ENCODE data around the gene MTERF4. TPM values are rescaled to one million over a fixed set of nuclear protein-coding genes. Genes with fewer than 3 reads are reported as not detected.

MTERF4 gene
- total and polyA plus RNA-seq, 2 of the 13 experiments (the other 11 are each of a cell fraction or from before 2014, with no cell fraction given), result 50.5 to 59.8 TPM

DNA sequence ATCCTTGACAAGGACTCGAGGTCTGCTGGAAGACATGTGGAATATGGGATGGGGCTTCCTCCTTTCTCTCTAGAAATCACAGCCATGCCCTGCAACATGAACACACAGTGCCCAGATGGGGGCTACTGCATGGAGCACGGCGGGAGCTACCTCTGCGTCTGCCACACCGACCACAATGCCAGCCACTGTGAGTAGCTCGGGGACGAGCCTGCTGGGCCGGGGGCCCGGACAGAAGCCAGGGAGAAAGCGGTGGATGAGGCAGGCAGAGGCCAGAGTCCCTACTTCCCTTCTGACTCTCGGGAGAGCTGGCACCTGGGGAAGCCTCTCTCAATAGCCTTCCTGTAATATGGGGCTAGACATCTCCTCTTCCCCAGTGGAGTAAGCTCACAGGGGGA, 53.1 kb downstream of the MTERF4 start:
- 56% methylated on average over 4 of the region's 11 CpGs for WGBS (ENCODE audit: low lambda C conversion rate)
- H3K9me3 ChIP-seq (ENCODE audit: low read length), result no peaks in the 10 kb centered on the region; the same call in 1 of the 2 replicates
- H3K4me3 ChIP-seq (replicated peaks in 1 of 3; ENCODE audit: insufficient read depth in 1 of 3, low read depth in 2 of 3, low read length in 3 of 3), result no peak overlapping the region
- H3K27ac ChIP-seq (ENCODE audit: extremely low read length, insufficient read depth, low read length), result no peak overlapping the region
- POLR2A ChIA-PET, result no interaction called here
- no peaks in the 10 kb centered on the region for H3K4me1 ChIP-seq (ENCODE audit: insufficient read depth, low read length)
- no peak; the same call in 2 of the 3 replicates for ATAC-seq
- CTCF ChIA-PET (ENCODE audit: low intra/inter-chr PET ratio, low total read pairs), result no interaction called here
- H2AFZ ChIP-seq (ENCODE audit: low read length), result no peak overlapping the region
- no peak for FAIRE-seq
- H3K9ac ChIP-seq (ENCODE audit: insufficient read depth, low read depth, low read length), result no peak overlapping the region
- no TSS peak for BruUV-seq (replicated peaks)
- in situ Hi-C loops (cut with HindIII; ENCODE audit: extremely low pct_ligation_motif_present, low pct_unique_long_range_greater_than_20kb), result no loop called here
- H3K79me2 ChIP-seq (ENCODE audit: insufficient read depth, low read length), result no peaks in the 10 kb centered on the region
- H3K36me3 ChIP-seq (replicated peaks in 1 of 2; ENCODE audit: control insufficient read depth in 1 of 2, insufficient read depth in 2 of 2, low read length in 2 of 2), result no peaks in the 10 kb centered on the region
- no peak for DNase-seq (ENCODE audit: low spot score)
- no peaks in the 10 kb centered on the region for H3K27me3 ChIP-seq (ENCODE audit: control insufficient read depth in 1 of 2, insufficient read depth in 2 of 2, low read length in 2 of 2)
- intact Hi-C loops (cut with micrococcal nuclease; ENCODE audit: unreplicated experiment), result no loop called here
- H4K20me1 ChIP-seq (ENCODE audit: insufficient read depth, low read length), result no peaks in the 10 kb centered on the region
- no peak for TF ChIP-seq ESRRA (CRISPR knock-in tag; IDR thresholded peaks at IDR 0.05; ENCODE audit: low read depth)
- TF ChIP-seq, protein P1, sequence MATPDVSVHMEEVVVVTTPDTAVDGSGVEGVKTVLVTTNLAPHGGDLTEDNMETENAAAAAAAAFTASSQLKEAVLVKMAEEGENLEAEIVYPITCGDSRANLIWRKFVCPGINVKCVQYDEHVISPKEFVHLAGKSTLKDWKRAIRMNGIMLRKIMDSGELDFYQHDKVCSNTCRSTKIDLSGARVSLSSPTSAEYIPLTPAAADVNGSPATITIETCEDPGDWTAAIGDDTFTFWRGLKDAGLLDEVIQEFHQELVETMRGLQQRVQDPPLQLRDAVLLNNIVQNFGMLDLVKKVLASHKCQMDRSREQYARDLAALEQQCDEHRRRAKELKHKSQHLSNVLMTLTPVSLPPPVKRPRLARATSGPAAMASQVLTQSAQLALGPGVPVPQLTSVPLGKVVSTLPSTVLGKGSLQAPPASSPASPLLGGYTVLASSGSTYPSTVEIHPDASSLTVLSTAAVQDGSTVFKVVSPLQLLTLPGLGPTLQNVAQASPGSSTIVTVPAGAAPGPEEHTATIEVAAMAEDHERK (CRISPR knock-in tag; IDR thresholded peaks at IDR 0.05; ENCODE audit: low read depth), result no peak
- TF ChIP-seq CREB1 (IDR thresholded peaks at IDR 0.05), result no peak
- TF ChIP-seq CREB1 (CRISPR knock-in tag; IDR thresholded peaks at IDR 0.05), result no peak
- no peak overlapping the region for H3K4me2 ChIP-seq (ENCODE audit: low read depth, low read length)

DNA sequence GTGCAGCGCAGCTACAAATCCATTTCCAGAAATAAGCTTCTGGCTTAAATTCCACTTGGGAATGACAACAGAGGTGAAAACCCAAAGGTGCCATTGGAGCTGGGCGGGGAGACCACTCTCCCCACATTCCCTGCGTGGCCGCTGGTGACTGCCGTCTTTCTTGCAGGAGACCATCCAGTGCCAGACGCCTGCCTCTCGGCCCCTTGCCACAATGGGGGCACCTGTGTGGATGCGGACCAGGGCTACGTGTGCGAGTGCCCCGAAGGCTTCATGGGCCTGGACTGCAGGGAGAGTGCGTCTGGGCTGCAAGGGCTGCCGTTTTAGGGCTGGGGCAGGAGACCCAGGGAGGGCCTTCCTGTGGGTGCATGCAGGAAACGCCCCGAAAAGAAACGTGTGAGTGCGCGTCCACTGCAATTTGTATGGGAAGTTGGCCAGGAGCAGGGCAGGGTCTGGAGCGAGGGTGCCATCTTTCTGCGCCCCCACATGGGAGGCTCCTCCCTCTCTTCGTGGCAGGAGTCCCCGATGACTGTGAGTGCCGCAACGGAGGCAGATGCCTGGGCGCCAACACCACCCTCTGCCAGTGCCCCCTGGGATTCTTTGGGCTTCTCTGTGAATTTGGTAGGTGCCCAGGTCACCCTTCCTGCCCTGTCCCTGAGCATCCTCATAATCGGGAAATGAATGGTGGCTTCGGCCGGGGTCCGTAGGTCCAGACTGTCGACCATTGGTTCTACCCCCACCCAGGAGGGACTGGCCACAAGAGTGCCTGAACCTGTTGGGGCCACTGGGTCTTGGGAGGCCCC, 53.7 kb downstream of the MTERF4 start:
- intact Hi-C loops (cut with micrococcal nuclease; ENCODE audit: unreplicated experiment), result no loop called here
- no peak overlapping the region for H3K4me3 ChIP-seq (replicated peaks in 1 of 3; ENCODE audit: insufficient read depth in 1 of 3, low read depth in 2 of 3, low read length in 3 of 3)
- 77% methylated on average over 25 of the region's 30 CpGs for WGBS (ENCODE audit: low lambda C conversion rate)
- CTCF ChIA-PET (ENCODE audit: low intra/inter-chr PET ratio, low total read pairs), result no interaction called here
- ATAC-seq, result no peak
- BruUV-seq (replicated peaks), result no TSS peak
- no peaks in the 10 kb centered on the region for H3K36me3 ChIP-seq (replicated peaks in 1 of 2; ENCODE audit: control insufficient read depth in 1 of 2, insufficient read depth in 2 of 2, low read length in 2 of 2)
- in situ Hi-C loops (cut with HindIII; ENCODE audit: extremely low pct_ligation_motif_present, low pct_unique_long_range_greater_than_20kb), result no loop called here
- TF ChIP-seq, protein P2, sequence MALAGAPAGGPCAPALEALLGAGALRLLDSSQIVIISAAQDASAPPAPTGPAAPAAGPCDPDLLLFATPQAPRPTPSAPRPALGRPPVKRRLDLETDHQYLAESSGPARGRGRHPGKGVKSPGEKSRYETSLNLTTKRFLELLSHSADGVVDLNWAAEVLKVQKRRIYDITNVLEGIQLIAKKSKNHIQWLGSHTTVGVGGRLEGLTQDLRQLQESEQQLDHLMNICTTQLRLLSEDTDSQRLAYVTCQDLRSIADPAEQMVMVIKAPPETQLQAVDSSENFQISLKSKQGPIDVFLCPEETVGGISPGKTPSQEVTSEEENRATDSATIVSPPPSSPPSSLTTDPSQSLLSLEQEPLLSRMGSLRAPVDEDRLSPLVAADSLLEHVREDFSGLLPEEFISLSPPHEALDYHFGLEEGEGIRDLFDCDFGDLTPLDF (CRISPR knock-in tag; IDR thresholded peaks at IDR 0.05), result no peak
- H3K27ac ChIP-seq (ENCODE audit: extremely low read length, insufficient read depth, low read length), result no peak overlapping the region
- no peaks in the 10 kb centered on the region for H3K79me2 ChIP-seq (ENCODE audit: insufficient read depth, low read length)
- H3K27me3 ChIP-seq (ENCODE audit: control insufficient read depth in 1 of 2, insufficient read depth in 2 of 2, low read length in 2 of 2), result no peaks in the 10 kb centered on the region
- no peak overlapping the region for H3K4me2 ChIP-seq (ENCODE audit: low read depth, low read length)
- H3K9ac ChIP-seq (ENCODE audit: insufficient read depth, low read depth, low read length), result no peak overlapping the region
- H3K9me3 ChIP-seq (ENCODE audit: low read length), result no peaks in the 10 kb centered on the region; the same call in 1 of the 2 replicates
- no peak for FAIRE-seq
- H2AFZ ChIP-seq (ENCODE audit: low read length), result no peak overlapping the region
- POLR2A ChIA-PET, result no interaction called here
- H3K4me1 ChIP-seq (ENCODE audit: insufficient read depth, low read length), result no peaks in the 10 kb centered on the region
- H4K20me1 ChIP-seq (ENCODE audit: insufficient read depth, low read length), result no peaks in the 10 kb centered on the region
- no peak for DNase-seq (ENCODE audit: low spot score)
